Progenitor cell of endocrine pancreas (in vitro differentiated cells): ENCODE measurements around the gene CACNA1B. TPM values are rescaled to one million over a fixed set of nuclear protein-coding genes. Genes with fewer than 3 reads are reported as not detected.
A peak's percentile ranks its signal among the peaks of the same experiment; 100 is the strongest.

Source experiments
- DNase-seq: peaks from one replicate; pipeline ENCODE4 v3.0.0; 2021; ENCODE audit warnings: low spot score; ENCODE audit not compliant: unreplicated experiment
- H3K27ac Mint-ChIP-seq: 2 replicates; pipeline ENCODE4 v1.8.0; 2021; ENCODE audit warnings: mild to moderate bottlenecking, moderate library complexity, mixed read lengths
- H3K27me3 Mint-ChIP-seq: 2 replicates; pipeline ENCODE4 v1.8.0; 2021; ENCODE audit warnings: mixed read lengths
- H3K36me3 Mint-ChIP-seq: 2 replicates; pipeline ENCODE4 v1.8.0; 2022; ENCODE audit warnings: mixed read lengths; ENCODE audit not compliant: insufficient read depth
- H3K4me1 Mint-ChIP-seq: 2 replicates; pipeline ENCODE4 v1.8.0; 2021; ENCODE audit warnings: low read depth, mixed read lengths
- H3K4me3 Mint-ChIP-seq: 2 replicates; pipeline ENCODE4 v1.8.0; 2021; ENCODE audit warnings: low read depth, mild to moderate bottlenecking, moderate library complexity, mixed read lengths
- H3K9me3 Mint-ChIP-seq: 2 replicates; pipeline ENCODE4 v1.8.0; 2021; ENCODE audit warnings: low read depth, mixed read lengths
- total RNA-seq: library from RNA; stranded (reverse); gene quantifications from 2 replicates; pipeline ENCODE4 v1.2.1, GENCODE V29; 2021
- TF ChIP-seq, protein P1 (sequence below): fragments of 200-600 bp; sonication (generic); IDR thresholded peaks from one replicate; pipeline ENCODE4 v1.5.0; 2021; ENCODE audit warnings: antibody characterized with exemption, mild to moderate bottlenecking; ENCODE audit not compliant: unreplicated experiment

The CACNA1B gene
- total RNA-seq, 1 donor from 2014 or later, result 2.4 TPM

DNA sequence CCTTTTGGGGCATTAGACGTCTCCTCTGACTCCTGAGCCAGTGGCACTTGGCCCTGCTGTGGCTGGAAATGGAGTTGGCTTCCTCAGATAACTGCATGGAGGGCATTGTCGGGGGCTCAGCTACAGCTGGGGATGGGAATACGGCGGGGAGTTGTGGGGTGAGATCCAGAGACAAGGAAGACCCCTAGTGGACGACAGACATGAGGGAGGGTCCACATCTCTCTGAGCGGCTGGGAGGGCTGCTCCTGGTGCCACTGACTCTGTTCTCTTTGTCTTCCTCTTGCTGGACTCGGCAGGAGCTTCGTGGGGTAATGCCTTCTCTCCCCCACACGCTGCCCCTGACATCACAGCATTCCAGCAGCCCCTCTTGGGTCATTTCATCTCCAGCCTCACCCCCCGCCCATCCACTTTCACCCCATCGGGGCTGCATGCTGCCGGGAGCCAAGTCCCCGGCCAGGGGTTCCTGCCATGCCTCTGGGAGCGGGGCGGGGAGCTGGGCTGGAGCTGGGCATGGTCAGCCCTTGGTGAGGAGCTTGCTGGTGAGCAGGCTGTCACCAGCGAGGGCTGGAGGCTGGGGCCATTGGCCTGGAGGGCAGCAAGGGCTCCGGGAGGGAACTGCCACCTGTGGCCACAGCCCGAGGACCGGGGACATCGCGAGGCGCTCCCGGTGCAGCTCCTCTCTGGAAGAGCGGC, 172.3 kb downstream of the CACNA1B start:
- TF ChIP-seq, protein P1, sequence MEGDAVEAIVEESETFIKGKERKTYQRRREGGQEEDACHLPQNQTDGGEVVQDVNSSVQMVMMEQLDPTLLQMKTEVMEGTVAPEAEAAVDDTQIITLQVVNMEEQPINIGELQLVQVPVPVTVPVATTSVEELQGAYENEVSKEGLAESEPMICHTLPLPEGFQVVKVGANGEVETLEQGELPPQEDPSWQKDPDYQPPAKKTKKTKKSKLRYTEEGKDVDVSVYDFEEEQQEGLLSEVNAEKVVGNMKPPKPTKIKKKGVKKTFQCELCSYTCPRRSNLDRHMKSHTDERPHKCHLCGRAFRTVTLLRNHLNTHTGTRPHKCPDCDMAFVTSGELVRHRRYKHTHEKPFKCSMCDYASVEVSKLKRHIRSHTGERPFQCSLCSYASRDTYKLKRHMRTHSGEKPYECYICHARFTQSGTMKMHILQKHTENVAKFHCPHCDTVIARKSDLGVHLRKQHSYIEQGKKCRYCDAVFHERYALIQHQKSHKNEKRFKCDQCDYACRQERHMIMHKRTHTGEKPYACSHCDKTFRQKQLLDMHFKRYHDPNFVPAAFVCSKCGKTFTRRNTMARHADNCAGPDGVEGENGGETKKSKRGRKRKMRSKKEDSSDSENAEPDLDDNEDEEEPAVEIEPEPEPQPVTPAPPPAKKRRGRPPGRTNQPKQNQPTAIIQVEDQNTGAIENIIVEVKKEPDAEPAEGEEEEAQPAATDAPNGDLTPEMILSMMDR, result no peak
- no peaks in the 10 kb centered on the region for H3K36me3 Mint-ChIP-seq
- H3K27me3 Mint-ChIP-seq, result peaks cover 5% of the 10 kb centered on the region
- no peak overlapping the region for H3K4me3 Mint-ChIP-seq
- no peak for DNase-seq
- H3K9me3 Mint-ChIP-seq, result no peaks in the 10 kb centered on the region
- no peak overlapping the region for H3K27ac Mint-ChIP-seq
- peaks cover 6% of the 10 kb centered on the region for H3K4me1 Mint-ChIP-seq

DNA sequence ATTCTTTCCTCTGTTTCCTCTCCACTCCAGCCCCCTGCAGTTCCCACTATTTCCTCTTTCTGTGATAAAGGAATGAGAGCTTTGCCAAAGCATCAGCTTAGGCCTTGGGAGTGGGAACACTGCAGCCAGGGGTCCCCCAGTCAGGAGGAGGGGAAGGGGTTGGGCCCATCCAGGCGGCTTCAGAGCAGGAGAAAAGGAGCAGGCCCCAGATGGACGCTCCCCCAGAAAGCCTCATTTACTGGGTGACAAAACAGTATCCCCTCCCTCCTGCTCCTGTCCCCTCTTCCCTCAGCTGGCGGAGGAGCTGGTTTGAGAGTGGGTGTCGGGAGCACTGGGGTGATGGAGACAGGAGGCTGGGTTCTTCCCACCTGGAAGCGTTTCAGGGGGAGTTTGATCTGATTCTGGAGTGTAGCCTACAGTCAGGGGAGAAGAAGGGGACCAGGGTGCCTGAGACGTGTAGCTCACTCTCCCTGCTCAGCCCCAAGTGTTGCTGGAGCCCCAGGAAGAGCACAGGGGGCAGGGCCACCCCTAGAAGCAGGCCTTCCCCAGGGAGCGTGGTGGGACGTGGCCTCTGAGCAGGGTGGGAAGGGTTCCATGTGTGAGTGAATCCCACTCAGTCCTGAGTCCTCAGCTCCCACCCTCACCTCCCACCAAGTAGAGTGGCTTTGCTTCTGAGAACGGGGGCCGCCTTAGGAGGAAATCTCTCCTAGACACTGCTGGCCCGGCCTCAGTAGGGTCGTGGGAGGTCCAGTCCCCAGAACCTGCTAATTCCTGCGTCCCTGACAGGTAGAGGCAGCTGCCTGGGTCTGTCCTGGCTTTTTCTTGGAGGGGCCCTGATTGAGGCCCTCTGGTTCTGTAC, 173.1 kb downstream of the CACNA1B start:
- Mint-ChIP-seq H3K27me3 (no peaks in the 10 kb centered on the region), H3K4me3 (no peak overlapping the region), H3K36me3 (no peaks in the 10 kb centered on the region), H3K9me3 (no peaks in the 10 kb centered on the region), H3K4me1 (peaks cover 6% of the 10 kb centered on the region), H3K27ac (peak overlapping the region; percentile 69)
- TF ChIP-seq, protein P1, result no peak
- DNase-seq, result no peak

DNA sequence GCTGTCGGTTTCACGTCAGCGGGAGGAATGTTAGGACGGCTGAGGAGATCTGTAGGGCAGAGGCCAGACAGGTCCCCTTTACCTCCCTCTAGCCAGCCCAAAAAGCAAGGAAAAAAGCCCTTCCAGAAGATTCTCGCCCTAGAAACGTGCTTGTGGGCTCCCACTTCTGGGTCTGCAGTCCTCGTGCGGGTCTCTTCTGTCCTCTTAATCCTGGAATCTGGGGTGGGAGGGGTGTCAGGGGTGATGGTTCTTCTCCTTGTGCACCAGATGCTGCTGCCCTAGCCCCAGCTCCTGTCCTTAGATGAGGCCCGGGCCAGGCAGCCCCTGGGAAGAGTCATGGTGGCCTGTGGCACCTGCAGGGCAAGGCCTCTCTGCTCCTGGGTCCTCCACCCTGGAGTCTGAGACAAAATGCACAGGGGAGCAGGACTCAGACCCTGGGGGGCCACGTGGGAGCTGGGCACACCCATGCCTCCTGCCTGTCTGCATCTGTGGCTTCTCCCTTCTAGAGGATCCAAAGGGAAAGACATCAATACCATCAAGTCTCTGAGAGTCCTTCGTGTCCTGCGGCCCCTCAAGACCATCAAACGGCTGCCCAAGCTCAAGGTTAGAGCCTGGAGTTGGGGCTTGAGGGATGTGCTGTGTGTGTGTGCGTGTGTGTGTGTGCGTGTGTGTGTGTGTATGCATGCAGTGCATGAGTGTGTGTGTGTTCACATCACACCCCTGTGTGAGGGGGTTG, 174.2 kb downstream of the CACNA1B start:
- Mint-ChIP-seq H3K4me3 (no peak overlapping the region), H3K27ac (peak overlapping the region; percentile 69), H3K4me1 (peaks cover 4% of the 10 kb centered on the region), H3K27me3 (no peaks in the 10 kb centered on the region), H3K36me3 (no peaks in the 10 kb centered on the region), H3K9me3 (no peaks in the 10 kb centered on the region)
- TF ChIP-seq, protein P1, result no peak
- no peak for DNase-seq

DNA sequence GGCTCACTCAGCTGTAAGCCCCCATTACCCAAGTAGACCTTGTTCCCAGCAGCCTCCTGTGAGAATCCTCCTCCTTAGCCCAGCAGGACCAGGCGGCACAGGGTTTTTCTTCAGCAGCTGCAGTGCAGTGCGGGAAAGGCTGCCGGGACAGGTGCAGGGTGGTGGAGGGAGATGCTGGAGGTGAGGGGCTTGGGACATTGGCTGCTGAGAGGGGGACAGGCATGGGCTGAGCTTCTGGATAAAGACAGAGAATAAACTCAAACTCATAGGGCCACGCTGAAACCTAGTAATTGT, 174.7 kb downstream of the CACNA1B start:
- TF ChIP-seq, protein P1, result no peak
- H3K36me3 Mint-ChIP-seq, result no peaks in the 10 kb centered on the region
- H3K4me3 Mint-ChIP-seq, result no peak overlapping the region
- no peak for DNase-seq
- no peaks in the 10 kb centered on the region for H3K27me3 Mint-ChIP-seq
- H3K9me3 Mint-ChIP-seq, result no peaks in the 10 kb centered on the region
- H3K27ac Mint-ChIP-seq, result no peak overlapping the region
- H3K4me1 Mint-ChIP-seq, result peaks cover 4% of the 10 kb centered on the region

DNA sequence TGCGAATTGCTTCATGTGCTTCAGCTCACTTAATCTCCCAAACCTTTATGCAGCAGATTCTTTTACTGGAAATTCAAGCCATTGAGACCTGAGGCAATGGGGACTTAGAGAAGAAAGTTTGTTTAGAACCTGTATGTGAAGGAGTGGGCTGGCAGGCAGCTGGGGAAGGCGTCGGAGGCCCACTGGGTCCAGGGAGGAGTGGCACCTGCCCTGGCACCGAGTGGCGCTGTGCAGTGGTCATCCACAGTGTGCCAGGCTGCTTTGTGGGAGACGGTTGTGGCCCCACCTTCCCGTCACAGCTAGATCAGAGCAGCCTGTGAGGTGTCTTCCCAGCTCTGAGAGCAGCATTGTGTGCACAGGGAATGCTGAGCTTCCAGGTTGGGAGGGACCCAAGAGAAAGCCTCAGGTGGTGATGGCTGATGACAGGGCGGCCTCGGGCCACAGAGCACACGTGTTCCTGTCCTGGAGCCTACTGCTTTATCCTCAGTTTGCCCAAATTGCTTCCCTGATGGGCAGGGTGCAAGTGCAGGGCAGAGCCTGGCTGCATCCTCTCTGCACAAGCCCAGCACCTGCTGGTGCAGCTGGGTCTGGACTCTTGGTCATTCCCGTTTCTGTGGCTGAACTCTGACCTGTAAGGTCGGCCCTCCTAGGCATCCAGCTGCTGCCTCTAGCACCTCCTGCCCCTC, 175.2 kb downstream of the CACNA1B start:
- Mint-ChIP-seq H3K27me3 (no peaks in the 10 kb centered on the region), H3K4me3 (no peak overlapping the region), H3K9me3 (no peaks in the 10 kb centered on the region), H3K4me1 (no peaks in the 10 kb centered on the region), H3K27ac (no peak overlapping the region), H3K36me3 (no peaks in the 10 kb centered on the region)
- TF ChIP-seq, protein P1, result no peak
- no peak for DNase-seq
